Jurkat, Clone E6-1 (cell line): ENCODE results near the gene GULP1.
"Not testable (repeated sequence)": the region's sequence is repeated elsewhere in the genome, so short reads cannot be mapped to it uniquely, and the experiment has no call there.

ENCODE experiments used
- DNase-seq: peaks from one replicate; pipeline ENCODE4 v3.0.0-alpha.2; 2011; ENCODE audit warnings: low read depth, low spot score
- H3K4me3 ChIP-seq: 2 replicates; pipeline ENCODE4 v1.5.1; 2011; ENCODE audit warnings: mild to moderate bottlenecking, low read length, control low read depth, moderate library complexity

The GULP1 gene

DNA sequence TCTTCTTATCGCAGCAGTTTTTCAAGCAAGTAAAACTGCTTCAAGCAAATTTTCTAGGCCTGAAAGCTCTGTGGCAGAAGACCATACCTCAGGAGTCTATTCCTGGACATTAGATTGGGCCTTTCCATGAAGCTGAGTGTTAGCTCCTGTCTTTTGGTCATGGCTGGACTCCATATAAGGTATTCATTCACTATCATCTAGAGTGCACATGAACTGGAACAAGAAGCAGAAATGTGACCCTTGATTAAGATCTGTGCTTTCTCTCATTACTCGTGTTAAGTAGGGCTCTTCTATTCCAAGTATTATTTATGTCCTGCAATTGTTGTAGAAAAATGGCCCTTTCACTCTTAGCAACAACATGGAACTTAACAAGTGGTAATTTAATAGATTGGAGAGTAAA is 5.9 kb upstream of the GULP1 start:
- DNase-seq = no peak
- no peak overlapping the region for H3K4me3 ChIP-seq

DNA sequence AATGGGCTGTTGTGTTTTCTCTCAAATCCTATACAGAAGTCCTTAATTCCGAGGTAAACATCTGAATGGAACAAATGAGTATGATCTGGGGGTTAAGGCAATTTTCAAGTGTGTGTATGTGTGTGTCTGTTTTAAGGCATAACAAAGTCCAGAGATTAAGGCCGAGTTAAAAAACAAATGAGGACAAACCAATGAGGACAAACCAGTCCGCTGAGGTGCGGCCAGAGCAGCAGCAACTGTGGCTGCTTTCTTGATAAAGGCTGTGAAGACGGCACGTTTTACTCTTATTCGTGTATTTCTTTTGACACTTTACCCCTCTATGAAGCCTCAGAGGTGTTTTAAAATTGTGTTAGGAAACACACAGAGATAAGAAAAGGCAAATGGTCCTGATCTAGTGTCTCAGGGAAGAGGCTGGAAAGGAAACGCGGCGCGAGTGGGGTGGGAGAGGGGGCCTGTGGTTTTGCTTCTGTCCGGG is 495 bp upstream of the GULP1 start:
- DNase-seq = no peak

DNA sequence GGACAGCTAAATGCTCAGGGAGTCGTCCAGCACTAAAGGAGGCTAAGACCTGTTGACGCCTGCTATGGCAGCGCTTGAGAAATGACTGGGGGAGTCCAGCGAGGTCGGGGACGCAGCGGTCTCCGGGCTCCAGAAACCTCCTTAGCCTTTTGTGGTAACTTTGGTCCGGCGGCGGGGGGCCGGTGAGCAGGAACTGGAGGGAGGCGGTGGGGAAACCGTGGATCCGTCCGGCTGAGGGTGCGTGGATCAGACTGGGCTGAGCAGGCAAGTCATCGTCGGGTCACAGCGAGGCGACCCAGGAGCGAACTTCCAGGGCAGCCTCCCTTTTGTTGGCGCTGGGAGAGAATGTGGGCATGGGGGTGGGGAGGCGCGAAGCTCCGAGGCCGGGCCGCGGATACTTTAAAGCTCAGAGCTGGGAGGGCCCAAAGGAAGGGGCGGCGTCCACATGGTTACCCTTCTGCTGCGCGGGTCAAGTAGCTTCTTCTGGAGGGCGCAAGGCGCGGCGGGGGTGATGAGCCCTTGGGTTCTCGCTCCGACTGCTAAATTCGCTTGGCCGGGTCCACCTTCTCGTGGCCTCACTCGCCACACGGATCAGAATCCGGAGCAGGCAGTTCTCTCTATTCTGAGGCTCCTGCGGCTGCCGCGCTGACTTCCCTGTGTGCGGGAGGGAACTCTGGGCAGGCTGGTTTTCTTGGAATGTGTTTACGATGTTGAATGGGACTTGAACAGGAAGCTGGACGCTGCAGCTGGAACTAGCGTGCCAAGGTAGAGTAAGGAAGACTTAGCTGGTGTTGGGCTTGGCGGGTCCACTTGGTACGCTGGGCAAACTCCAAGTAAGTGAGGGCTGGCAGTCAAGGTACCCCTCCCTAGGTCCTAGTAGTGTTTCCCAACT is 920 bp downstream of the GULP1 start:
- no peak for DNase-seq
- no peak overlapping the region for H3K4me3 ChIP-seq

More for the DNA sequence above, 495 bp upstream of the GULP1 start:
- H3K4me3 ChIP-seq = no peak overlapping the region

DNA sequence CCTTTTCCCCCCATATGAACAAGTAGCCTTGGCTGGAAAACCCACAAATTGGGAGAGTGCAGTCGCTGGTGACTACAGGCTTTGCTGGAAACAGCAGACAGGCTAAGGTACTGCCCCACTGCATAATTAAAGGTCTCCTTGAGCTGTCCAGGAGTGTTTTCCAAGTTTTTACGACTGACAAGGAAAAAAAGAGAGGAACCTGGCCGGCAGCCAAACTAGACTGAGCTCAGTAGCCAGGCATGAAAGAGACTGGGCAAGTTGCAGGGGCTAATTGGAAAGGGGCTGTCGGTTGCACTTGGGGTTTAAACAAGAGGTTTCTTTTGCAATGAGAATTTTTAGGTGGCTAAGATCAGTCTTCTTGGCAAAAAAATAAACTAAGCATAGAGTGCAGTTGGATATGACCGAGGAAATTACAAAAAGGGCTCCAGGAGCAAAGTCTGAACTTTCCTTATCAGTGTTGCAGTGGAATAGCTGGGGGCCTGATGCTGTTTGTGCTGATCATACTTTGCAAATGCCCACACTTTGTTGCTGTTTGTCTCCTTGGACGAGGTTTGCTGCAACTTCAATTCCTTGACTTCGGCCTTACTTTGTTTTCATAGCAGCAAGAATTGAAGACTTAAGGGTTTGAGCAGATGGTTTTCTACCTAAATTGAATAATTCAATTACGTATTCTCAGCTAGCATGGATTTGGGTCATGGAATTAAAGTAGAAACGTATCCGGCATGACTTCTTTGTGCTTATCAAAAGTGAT is 2.1 kb downstream of the GULP1 start:
- no peak overlapping the region for H3K4me3 ChIP-seq
- DNase-seq = no peak

DNA sequence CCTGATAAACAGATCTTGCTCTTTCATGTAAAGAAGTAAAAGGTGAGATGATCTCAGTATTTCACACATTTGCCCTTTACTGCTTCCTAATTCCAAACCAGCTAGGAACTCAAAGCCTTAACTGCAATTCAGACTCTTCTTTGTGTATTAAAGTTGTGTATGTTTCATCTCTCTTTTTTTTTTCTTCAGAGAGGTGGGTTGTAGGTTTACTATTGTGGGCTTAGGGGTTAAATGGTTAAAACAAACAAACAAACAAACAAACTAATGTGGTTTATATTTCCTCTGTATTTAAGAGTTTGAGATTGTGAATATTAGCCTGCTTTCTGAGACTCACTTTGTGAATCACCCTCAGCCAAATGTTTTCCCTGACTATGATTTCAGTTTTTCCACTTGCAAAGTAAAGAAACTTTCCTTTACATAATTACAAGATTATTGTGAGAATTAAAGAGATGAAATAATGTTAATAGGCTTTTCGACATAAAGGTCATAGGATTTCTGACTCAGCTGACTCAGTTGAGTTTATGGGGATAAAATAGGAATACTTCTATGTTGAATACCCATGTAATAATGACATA is 2.8 kb downstream of the GULP1 start:
- DNase-seq = no peak
- H3K4me3 ChIP-seq = no peak overlapping the region

DNA sequence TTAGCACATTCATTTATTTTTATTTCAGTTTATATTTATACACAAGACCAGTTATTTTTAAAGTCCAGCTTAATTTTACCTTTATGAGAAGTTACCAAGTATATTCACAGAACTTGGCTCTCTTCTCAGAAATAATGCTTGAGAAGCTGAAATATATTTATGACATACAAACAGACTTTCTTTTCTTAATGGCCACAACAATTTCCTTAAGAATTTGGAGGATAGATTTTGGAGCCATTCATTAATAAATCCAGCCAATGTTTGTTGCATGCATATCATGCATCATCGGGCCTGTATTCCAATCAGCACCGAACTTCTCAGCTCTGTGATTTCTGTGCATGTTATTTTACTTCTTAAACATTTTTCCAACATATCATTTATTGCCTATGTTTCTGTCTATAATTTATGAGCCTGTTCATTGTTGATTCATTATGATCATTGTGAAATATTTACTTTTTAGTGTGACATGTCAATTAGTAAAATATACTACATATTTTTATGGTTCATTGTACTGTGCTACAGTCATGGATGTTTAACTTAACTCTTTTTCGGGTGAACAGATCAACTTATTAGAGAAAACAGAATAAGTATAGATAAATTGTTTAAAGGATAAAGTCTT is 3.5 kb downstream of the GULP1 start:
- H3K4me3 ChIP-seq = no peak overlapping the region
- DNase-seq = no peak

DNA sequence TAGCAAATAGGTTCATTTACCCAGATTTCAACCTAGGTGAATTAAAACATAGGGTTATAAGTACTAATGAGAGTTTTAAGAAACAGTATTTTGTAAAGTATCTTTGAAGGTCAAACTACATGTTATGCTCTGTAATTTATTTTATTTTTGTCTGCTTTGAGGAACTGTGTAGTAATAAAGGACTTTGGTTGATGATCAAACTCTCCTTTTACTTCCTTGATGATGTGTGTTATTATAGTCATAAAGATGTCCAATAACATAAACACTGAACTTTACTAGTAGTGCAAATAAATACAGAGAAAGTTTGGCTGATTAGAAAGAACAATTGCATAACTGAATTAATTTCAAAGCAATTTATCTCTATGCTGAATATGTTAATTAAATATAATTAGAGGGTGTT is 6.3 kb downstream of the GULP1 start:
- H3K4me3 ChIP-seq = no peak overlapping the region
- no peak for DNase-seq

DNA sequence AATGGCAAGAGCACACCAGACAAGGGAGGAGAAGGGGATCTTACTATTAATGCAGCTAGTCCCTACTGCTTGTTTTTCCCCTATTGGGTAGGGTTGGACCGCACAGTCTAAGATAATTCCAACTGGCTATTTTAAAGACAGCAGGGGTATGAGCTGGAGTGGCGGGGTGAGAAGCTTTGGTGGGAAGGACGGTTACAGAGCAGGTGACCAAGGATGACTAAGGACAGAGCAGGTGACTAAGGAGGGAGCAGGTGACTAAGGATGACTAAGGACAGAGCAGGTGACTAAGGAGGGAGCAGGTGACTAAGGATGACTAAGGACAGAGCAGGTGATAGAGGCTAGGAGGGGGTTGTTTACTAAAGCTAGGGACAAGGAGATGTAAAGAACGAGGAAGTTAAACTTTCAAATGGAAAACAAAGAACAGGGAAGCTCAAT is 7.3 kb downstream of the GULP1 start:
- not testable (repeated sequence) for DNase-seq, H3K4me3 ChIP-seq

DNA sequence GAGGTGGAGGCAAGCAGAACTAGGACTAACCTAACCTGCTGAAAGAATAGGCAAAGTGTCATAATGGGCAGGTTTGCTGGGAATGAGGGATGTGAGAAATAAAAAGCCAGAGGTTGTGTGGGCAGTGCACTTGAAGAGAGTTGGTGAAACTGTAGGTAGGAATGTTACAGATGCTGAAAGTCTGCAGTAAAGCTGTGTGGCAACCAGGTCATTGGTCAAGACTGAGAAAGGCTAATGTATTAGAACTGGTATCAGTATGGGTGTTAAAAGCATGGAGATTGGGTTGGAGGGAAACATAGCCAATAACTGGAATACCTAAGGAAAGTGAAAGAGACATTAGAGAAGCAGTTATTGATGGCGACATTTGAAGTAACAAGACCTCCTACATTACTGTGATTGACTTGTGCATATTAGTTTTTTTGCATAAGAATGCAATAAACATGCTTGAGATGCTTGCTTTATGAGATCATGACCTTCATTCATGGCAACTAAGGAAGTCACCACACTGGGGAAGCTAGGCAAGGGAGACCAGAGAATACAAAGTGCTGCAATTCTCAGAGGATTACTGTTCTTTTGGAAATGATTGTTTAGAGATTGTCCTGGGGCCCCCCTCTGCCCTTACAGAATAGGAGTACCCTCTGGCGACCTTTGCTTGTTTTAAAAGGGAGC is 11.8 kb downstream of the GULP1 start:
- DNase-seq = no peak
- no peak overlapping the region for H3K4me3 ChIP-seq

DNA sequence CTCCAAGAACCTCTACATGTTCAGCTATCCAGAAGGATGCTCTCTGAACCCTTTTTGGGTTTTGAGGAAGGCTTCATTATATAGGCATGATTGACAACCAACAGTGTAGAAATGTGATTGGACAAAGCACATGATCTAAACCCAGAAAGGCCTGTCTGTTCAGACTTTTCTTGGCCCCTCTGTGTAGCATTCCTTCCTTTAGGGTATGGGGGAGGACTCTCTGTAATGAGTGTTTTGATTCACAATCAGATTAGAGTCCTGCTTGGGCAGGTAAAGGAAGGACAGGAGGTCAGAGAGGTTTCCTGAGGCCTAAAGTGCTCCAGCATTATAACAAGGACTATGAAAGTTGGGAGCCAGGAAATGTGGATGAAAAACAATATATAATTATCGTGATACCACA is 13.6 kb downstream of the GULP1 start:
- no peak for DNase-seq
- no peak overlapping the region for H3K4me3 ChIP-seq

DNA sequence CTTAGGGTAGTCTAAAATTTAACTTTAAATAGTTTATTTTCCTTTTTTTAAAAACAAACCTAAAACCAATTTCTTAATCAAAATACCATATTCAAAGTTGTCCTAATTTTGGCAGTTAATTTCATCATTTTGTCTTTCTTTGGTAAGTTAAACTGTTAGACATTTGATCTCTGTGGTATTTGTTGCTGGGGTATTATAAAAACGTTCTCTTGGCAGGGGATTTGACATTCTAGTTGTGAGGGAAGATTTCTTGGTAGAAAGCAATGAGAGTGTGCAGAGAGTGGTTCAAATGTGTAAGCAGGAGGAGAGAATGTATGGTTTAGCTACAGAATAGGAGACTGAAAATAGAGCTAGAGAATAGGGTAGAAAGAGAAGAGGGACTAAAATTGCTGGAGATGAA is 14.6 kb downstream of the GULP1 start:
- DNase-seq = no peak

DNA sequence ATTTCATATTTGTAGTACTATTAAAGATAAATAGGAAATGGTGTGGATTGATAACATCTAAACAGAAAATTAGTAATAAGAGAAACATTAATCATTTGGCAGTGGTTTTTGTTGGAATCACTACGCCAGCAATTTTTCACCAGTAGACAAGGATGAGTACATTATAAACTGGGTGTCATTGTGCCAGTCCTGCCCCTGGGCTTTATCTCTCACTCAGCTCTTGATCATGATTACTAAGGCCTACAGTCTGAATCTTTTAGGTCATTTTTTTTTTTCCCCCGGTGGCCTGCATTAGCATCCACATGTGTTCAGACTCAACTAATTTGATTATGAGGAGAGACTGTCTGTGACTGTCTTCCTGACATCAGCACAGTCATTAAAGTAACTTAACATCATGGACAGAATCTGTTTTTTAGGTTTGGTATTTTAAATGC is 16.2 kb downstream of the GULP1 start:
- H3K4me3 ChIP-seq = no peak overlapping the region
- DNase-seq = no peak

More for the DNA sequence above, 14.6 kb downstream of the GULP1 start:
- no peak overlapping the region for H3K4me3 ChIP-seq

DNA sequence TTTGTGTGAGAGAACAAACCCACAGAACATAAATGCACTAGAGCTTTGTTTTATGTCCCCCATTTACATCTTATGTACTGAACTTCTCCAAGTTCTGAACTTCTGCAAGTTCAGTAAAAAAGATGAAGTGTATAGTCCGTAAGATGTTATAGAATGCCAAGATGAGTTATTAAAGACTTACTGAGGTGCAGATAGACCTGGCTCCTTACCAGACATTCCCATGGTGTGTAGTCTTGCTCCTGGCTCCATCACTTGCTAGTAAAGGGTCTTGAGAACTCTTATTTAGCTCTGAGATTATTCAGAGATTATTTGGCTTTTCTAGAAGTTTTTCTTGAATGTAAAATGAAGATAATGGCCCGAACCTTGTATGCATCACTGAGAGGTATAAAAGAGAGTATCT is 16.8 kb downstream of the GULP1 start:
- H3K4me3 ChIP-seq = no peak overlapping the region
- no peak for DNase-seq

DNA sequence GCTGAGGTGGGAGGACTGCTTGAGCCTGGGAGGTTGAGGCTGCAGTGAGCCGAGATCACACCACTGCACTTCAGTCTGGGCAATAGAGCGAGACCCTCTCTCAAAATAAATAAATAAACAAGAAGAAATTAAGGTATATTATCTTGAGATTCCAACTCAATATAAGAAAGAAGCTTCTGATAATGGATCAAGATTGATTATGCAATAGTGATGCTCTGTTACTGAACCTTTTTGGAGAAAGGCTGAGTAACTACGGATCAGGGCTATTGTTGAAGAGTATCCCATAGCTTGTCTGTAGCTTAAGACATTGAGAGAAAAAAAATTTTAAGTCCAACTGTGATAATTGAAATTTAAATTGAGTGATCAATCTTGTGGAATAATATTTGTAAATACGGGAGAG is 17.7 kb downstream of the GULP1 start:
- H3K4me3 ChIP-seq = no peak overlapping the region
- DNase-seq = no peak

DNA sequence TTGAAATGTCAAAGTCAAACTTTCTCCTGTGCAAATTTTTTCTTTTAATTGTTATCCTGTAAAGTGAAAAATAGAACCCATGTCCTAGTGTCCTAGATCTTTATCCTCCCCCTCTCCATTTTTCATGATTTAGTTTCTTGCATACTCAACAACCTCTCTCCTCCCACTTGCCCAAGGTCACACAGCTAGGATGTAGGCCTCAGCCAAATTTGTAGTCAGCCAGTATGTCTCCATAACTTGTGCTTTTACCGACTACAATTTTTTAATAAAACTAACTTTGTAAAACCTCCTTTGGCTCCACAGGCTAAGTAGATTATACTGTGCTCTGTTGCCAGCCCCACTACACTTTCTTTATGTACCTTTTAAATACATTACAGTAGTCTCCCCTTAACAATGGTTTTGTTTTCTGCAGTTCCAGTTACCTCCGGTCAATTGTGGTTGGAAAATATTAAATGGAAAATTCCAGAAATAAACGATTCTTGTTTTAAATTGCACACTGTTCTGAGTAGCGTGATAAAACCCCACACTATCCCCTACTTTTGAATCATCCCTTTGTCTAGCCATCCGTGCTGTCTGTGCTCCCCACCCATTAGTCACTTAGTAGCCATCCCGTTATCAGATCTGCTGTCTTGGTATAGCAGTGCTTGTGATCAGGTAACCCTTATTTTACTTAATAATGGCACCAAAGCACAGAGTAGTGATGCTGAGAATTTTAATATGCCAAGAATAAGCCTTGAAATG is 22.8 kb downstream of the GULP1 start:
- no peak overlapping the region for H3K4me3 ChIP-seq
- DNase-seq = no peak

DNA sequence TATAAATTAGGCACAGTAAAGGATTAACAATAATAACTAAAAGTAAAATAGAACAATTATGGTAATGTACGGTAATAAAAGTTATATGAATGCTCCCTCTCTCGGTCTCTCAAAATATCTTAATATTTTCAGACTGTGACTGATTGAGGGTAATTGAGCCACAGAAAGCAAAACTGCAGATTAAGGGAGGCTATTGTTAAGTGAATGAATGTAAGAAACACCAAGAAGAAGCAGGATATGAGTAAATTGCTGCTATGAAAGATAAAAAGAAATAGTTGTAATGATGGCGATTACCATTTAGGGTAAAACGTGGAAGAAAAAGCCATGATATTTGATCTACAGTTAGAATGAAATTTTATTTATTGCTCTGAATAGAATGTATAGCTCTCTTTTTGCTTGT is 24.1 kb downstream of the GULP1 start:
- DNase-seq = no peak
- H3K4me3 ChIP-seq = no peak overlapping the region

DNA sequence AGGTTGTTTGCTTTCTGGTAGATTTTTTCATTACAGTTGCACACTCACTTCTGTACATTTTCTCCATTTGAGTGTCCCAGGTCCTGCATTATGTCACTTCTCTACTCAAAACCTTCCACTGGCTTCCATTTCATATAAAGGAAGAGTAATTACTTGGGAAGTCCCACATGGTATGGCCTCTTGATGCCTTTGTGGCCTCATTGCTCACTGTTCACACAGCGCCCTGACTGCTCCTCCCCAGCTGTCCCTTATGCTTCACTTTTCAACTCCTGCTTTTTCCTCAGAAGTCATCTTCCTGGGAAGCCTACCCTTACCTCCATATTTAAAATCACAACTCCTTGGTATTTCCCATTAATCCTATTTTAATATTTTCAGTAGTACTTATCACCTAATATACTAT is 24.7 kb downstream of the GULP1 start:
- no peak for DNase-seq
- no peak overlapping the region for H3K4me3 ChIP-seq

DNA sequence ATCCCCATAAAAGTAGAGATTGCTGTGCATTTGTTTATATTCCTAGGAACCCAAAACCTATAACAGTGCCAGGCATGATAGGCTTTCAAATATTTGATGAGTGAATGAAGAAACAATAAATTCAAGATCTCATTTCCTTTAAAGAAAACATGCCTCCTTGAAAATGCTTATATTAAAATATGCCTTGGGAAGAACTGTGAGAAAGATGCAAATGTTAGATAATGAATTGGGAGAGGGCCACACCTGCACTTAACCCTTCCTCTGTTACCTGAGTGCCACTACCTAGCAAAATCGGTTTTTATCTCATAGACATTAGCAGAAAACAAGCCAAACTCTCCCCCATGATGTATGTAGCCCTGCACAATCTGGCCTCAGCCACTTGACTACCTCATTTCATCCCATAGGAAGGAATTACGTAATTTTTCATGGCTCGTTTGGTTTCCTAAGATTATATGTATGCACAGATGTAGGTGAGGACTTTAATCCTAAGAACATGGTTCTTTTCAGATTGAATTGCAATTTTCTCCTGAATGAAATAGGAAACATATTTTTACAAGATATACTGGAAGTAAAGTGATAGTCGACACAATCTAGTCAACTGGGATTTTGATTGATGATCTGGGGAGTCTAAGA is 25.2 kb downstream of the GULP1 start:
- H3K4me3 ChIP-seq = no peak overlapping the region
- DNase-seq = no peak
